ENCODE results near the gene PDE2A. TPM values are rescaled to one million over a fixed set of nuclear protein-coding genes. Genes with fewer than 3 reads are reported as not detected.

PDE2A gene
- polyA plus RNA-seq, 1 donor: 15.1 TPM

DNA sequence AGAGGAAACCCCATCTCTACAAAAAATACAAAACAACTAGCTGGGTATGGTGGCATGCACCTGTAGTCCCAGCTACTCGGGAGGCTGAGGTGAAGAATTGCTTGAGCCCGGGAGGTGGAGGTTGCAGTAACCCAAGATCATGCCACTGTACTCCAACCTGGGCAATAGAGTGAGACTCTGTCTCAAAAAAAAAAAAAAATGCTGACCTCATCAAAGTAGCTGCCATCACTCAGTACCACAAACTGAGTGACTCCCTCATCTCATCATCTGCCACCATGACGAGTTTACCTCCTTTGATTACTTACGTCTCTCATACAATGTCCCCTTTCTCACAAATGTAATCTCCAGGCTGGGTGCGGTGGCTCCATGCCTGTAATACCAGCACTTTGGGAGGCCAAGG is 122.7 kb downstream of the PDE2A start:
- no peak overlapping the region for H3K27ac ChIP-seq (ENCODE audit: low read length)

GRCh38 chr11:72548463-72548862 is 125.8 kb downstream of the PDE2A start:
- Histone ChIP-seq H3K27ac (ENCODE audit: low read length) (no peak overlapping the region), H3K4me1 (ENCODE audit: control insufficient read depth, insufficient read depth, low read length) (peaks cover 5% of the 10 kb centered on the region), H3K36me3 (ENCODE audit: control insufficient read depth, insufficient read depth, low read length) (no peaks in the 10 kb centered on the region), H3K27me3 (ENCODE audit: control insufficient read depth, insufficient read depth, low read length) (no peaks in the 10 kb centered on the region), H3K9me3 (ENCODE audit: control insufficient read depth, low read depth, low read length) (no peaks in the 10 kb centered on the region), H3K4me3 (ENCODE audit: low read length) (no peak overlapping the region)
- no CpG with 5 or more reads among the region's 6 CpGs for WGBS (ENCODE audit: insufficient coverage, low lambda C conversion rate)
- DNase-seq: no peak

More for the DNA sequence above, 122.7 kb downstream of the PDE2A start:
- no peaks in the 10 kb centered on the region for H3K36me3 ChIP-seq (ENCODE audit: control insufficient read depth, insufficient read depth, low read length)
- no peak for DNase-seq
- H3K4me1 ChIP-seq (ENCODE audit: control insufficient read depth, insufficient read depth, low read length): peaks cover under 1% of the 10 kb centered on the region
- no CpG with 5 or more reads among the region's 5 CpGs for WGBS (ENCODE audit: insufficient coverage, low lambda C conversion rate)
- H3K4me3 ChIP-seq (ENCODE audit: low read length): no peak overlapping the region
- no peaks in the 10 kb centered on the region for H3K27me3 ChIP-seq (ENCODE audit: control insufficient read depth, insufficient read depth, low read length)
- no peaks in the 10 kb centered on the region for H3K9me3 ChIP-seq (ENCODE audit: control insufficient read depth, low read depth, low read length)

- Histone ChIP-seq H3K4me1 (ENCODE audit: control insufficient read depth, insufficient read depth, low read length) (peaks cover 5% of the 10 kb centered on the region), H3K27me3 (ENCODE audit: control insufficient read depth, insufficient read depth, low read length) (no peaks in the 10 kb centered on the region), H3K9me3 (ENCODE audit: control insufficient read depth, low read depth, low read length) (no peaks in the 10 kb centered on the region), H3K4me3 (ENCODE audit: low read length) (no peak overlapping the region), H3K27ac (ENCODE audit: low read length) (no peak overlapping the region), H3K36me3 (ENCODE audit: control insufficient read depth, insufficient read depth, low read length) (no peaks in the 10 kb centered on the region)
- peak; percentile 25 to 61 for DNase-seq
- WGBS (ENCODE audit: insufficient coverage, low lambda C conversion rate): no CpG with 5 or more reads among the region's 9 CpGs
Measured at GRCh38 chr11:72546866-72547265, 127.4 kb downstream of the PDE2A start.

GRCh38 chr11:72544589-72544988 is 129.6 kb downstream of the PDE2A start:
- Histone ChIP-seq H3K36me3 (ENCODE audit: control insufficient read depth, insufficient read depth, low read length) (no peaks in the 10 kb centered on the region), H3K9me3 (ENCODE audit: control insufficient read depth, low read depth, low read length) (no peaks in the 10 kb centered on the region), H3K27me3 (ENCODE audit: control insufficient read depth, insufficient read depth, low read length) (no peaks in the 10 kb centered on the region), H3K4me1 (ENCODE audit: control insufficient read depth, insufficient read depth, low read length) (peaks cover 5% of the 10 kb centered on the region), H3K27ac (ENCODE audit: low read length) (no peak overlapping the region), H3K4me3 (ENCODE audit: low read length) (no peak overlapping the region)
- WGBS (ENCODE audit: insufficient coverage, low lambda C conversion rate): 90% methylated on average over 2 of the region's 4 CpGs
- no peak for DNase-seq

- Histone ChIP-seq H3K4me3 (ENCODE audit: low read length) (no peak overlapping the region), H3K9me3 (ENCODE audit: control insufficient read depth, low read depth, low read length) (no peaks in the 10 kb centered on the region), H3K36me3 (ENCODE audit: control insufficient read depth, insufficient read depth, low read length) (no peaks in the 10 kb centered on the region), H3K27ac (ENCODE audit: low read length) (no peak overlapping the region), H3K4me1 (ENCODE audit: control insufficient read depth, insufficient read depth, low read length) (peaks cover 5% of the 10 kb centered on the region), H3K27me3 (ENCODE audit: control insufficient read depth, insufficient read depth, low read length) (peaks cover under 1% of the 10 kb centered on the region)
- DNase-seq: no peak
- WGBS (ENCODE audit: insufficient coverage, low lambda C conversion rate): 100% methylated on average over 1 of the region's 6 CpGs
Measured at GRCh38 chr11:72543849-72544542, 130.2 kb downstream of the PDE2A start.

- Histone ChIP-seq H3K4me1 (ENCODE audit: control insufficient read depth, insufficient read depth, low read length) (peaks cover 2% of the 10 kb centered on the region), H3K27ac (ENCODE audit: low read length) (no peak overlapping the region), H3K9me3 (ENCODE audit: control insufficient read depth, low read depth, low read length) (no peaks in the 10 kb centered on the region), H3K27me3 (ENCODE audit: control insufficient read depth, insufficient read depth, low read length) (peaks cover 3% of the 10 kb centered on the region), H3K36me3 (ENCODE audit: control insufficient read depth, insufficient read depth, low read length) (no peaks in the 10 kb centered on the region), H3K4me3 (ENCODE audit: low read length) (no peak overlapping the region)
- no peak for DNase-seq
- WGBS (ENCODE audit: insufficient coverage, low lambda C conversion rate): 100% methylated on average over 3 of the region's 4 CpGs
Measured at GRCh38 chr11:72541257-72541974, 132.8 kb downstream of the PDE2A start.

GRCh38 chr11:72537051-72537450 is 137.2 kb downstream of the PDE2A start:
- DNase-seq: no peak
- Histone ChIP-seq H3K27ac (ENCODE audit: low read length) (no peak overlapping the region), H3K4me1 (ENCODE audit: control insufficient read depth, insufficient read depth, low read length) (peaks cover 3% of the 10 kb centered on the region), H3K9me3 (ENCODE audit: control insufficient read depth, low read depth, low read length) (no peaks in the 10 kb centered on the region), H3K27me3 (ENCODE audit: control insufficient read depth, insufficient read depth, low read length) (peaks cover 3% of the 10 kb centered on the region), H3K36me3 (ENCODE audit: control insufficient read depth, insufficient read depth, low read length) (no peaks in the 10 kb centered on the region), H3K4me3 (ENCODE audit: low read length) (no peak overlapping the region)
- no CpG with 5 or more reads among the region's 2 CpGs for WGBS (ENCODE audit: insufficient coverage, low lambda C conversion rate)

DNA sequence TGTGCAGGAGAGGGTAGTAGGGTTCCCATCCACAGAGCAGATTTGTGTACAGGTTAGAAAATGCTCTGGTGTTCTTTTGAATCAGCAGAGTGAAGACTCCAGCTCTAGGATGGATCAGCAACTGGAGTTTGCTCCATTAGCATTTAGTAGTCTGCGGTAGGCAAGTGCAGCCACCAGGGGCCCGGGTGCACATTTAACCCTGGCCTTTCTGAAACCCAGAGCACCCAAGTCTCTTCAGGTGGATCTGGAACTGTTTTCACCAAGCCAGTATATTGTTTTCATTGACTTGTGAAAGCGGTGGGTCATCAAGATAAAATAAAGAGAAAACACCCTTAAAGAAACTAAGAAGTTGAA is 139.1 kb downstream of the PDE2A start:
- no CpG with 5 or more reads among the region's 3 CpGs for WGBS (ENCODE audit: insufficient coverage, low lambda C conversion rate)
- no peak overlapping the region for H3K27ac ChIP-seq (ENCODE audit: low read length)
- no peaks in the 10 kb centered on the region for H3K9me3 ChIP-seq (ENCODE audit: control insufficient read depth, low read depth, low read length)
- peaks cover 3% of the 10 kb centered on the region for H3K4me1 ChIP-seq (ENCODE audit: control insufficient read depth, insufficient read depth, low read length)
- peaks cover 3% of the 10 kb centered on the region for H3K27me3 ChIP-seq (ENCODE audit: control insufficient read depth, insufficient read depth, low read length)
- H3K36me3 ChIP-seq (ENCODE audit: control insufficient read depth, insufficient read depth, low read length): no peaks in the 10 kb centered on the region
- no peak for DNase-seq
- no peak overlapping the region for H3K4me3 ChIP-seq (ENCODE audit: low read length)

DNA sequence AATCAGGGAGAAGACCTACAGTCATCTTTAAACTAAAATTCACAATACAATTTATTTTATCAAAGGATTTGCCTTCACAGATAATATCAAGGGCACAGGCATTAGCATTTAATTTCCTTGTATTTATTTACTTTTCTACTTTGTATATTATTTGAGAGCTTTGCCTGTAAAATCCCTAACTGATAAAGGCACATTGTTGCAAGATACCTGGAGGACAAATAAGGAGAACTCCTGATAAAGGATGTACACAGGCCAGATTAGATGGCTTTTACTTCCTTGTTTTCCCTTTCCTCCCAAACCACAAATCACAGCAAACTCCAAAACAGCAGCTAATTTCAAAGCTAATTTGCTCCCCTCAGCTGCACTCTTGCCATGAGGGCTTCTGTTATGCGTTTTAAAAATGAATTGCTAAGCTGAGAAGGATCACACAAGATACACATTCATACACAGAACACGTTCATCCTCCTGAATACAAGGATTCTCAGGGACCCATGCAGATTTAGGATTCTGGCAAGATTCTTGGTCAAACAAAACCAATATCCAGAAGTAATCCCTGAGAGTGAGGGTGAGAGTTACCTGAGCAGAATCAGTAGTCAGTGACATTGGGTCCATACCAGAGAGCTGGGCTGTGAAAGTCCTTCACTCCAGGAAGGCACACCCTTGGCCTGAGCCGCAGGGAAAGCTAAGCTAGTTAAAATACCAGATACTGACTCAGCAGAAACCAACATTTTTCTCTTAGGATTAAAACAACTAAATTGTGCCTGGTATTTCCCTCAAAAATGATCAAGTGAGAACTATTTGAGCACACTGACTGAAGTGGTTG is 139.6 kb downstream of the PDE2A start:
- Histone ChIP-seq H3K9me3 (ENCODE audit: control insufficient read depth, low read depth, low read length) (no peaks in the 10 kb centered on the region), H3K27ac (ENCODE audit: low read length) (no peak overlapping the region), H3K36me3 (ENCODE audit: control insufficient read depth, insufficient read depth, low read length) (no peaks in the 10 kb centered on the region), H3K4me3 (ENCODE audit: low read length) (no peak overlapping the region), H3K4me1 (ENCODE audit: control insufficient read depth, insufficient read depth, low read length) (peaks cover 3% of the 10 kb centered on the region), H3K27me3 (ENCODE audit: control insufficient read depth, insufficient read depth, low read length) (peaks cover 3% of the 10 kb centered on the region)
- WGBS (ENCODE audit: insufficient coverage, low lambda C conversion rate): 20% methylated on average over 1 of the region's 3 CpGs
- DNase-seq: peak in 1 of 2 donors; percentile 11

DNA sequence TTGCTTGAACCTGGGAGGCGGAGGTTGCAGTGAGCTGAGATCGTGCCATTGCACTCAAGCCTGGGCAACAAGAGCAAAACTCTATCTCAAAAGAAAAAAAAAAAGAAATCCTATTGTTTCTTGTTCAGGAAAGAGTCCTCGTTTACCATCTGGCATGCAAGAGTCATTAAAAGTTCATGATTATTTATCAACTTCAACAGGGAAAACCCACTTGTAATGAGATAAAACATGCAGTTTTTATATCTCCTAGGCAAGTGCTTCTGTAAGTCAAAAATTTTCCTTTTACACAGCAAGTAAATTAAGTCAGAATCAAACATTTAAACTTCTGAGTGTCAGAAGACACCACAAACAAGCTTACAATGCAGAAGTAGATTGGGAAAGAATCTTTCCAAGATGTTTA is 145.2 kb downstream of the PDE2A start:
- Histone ChIP-seq H3K9me3 (ENCODE audit: control insufficient read depth, low read depth, low read length) (no peaks in the 10 kb centered on the region), H3K27ac (ENCODE audit: low read length) (no peak overlapping the region), H3K36me3 (ENCODE audit: control insufficient read depth, insufficient read depth, low read length) (no peaks in the 10 kb centered on the region), H3K27me3 (ENCODE audit: control insufficient read depth, insufficient read depth, low read length) (no peaks in the 10 kb centered on the region), H3K4me3 (ENCODE audit: low read length) (no peak overlapping the region), H3K4me1 (ENCODE audit: control insufficient read depth, insufficient read depth, low read length) (no peaks in the 10 kb centered on the region)
- no peak for DNase-seq
- no CpG with 5 or more reads among the region's 3 CpGs for WGBS (ENCODE audit: insufficient coverage, low lambda C conversion rate)

All from large intestine (tissue), 3 donors.